OCI-LY3 (cell line): ENCODE data around the gene TXNDC5.
A peak's percentile ranks its signal among the peaks of the same experiment; 100 is the strongest.

Experiments
- H2AFZ ChIP-seq: fragments of 200-600, 300-600 bp; shearing (Covaris generic); 2 replicates; pipeline ENCODE4 v1.6.0; 2014; ENCODE audit warnings: antibody characterized with exemption, low read depth, low read length
- H3K27ac ChIP-seq: fragments of 200-600, 300-600 bp; sonication (generic); 2 replicates; pipeline ENCODE4 v1.5.1; 2014; ENCODE audit warnings: mild to moderate bottlenecking, low read length, moderate library complexity, mixed read lengths
- H3K27me3 ChIP-seq: fragments of 200-600, 300-600 bp; sonication (generic); 2 replicates; pipeline ENCODE4 v1.6.1; 2014; ENCODE audit warnings: low read depth, low read length, mixed read lengths
- H3K36me3 ChIP-seq: fragments of 200-600, 300-600 bp; sonication (generic); replicated peaks from 2 replicates; pipeline ENCODE3; 2014; ENCODE audit warnings: low read depth, low read length, mixed read lengths
- H3K4me1 ChIP-seq: fragments of 300-600, 200-600 bp; sonication (generic); 2 replicates; pipeline ENCODE4 v1.6.1; 2014; ENCODE audit warnings: low read length, mixed read lengths
- H3K4me2 ChIP-seq: fragments of 200-600, 300-600 bp; sonication (generic); 2 replicates; pipeline ENCODE4 v1.6.1; 2014; ENCODE audit warnings: low read length, mixed read lengths
- H3K4me3 ChIP-seq: fragments of 300-600, 200-600 bp; sonication (generic); 2 replicates; pipeline ENCODE4 v1.5.1; 2014; ENCODE audit warnings: antibody characterized with exemption, mild to moderate bottlenecking, low read length, moderate library complexity
- H3K79me2 ChIP-seq: fragments of 300-600, 200-600 bp; shearing (Covaris generic); 2 replicates; pipeline ENCODE4 v1.6.1; 2014; ENCODE audit warnings: mild to moderate bottlenecking, low read length, mixed read lengths
- H3K9ac ChIP-seq: fragments of 300-600, 200-600 bp; shearing (Covaris generic); 2 replicates; pipeline ENCODE4 v1.6.0; 2014; ENCODE audit warnings: mild to moderate bottlenecking, low read length, moderate library complexity
- H3K9me3 ChIP-seq: fragments of 200-600, 300-600 bp; shearing (Covaris generic); 2 replicates; pipeline ENCODE4 v1.6.1; 2014; ENCODE audit warnings: low read length, mixed read lengths; ENCODE audit not compliant: insufficient read depth
- H4K20me1 ChIP-seq: fragments of 200-600, 300-600 bp; sonication (generic); 2 replicates; pipeline ENCODE4 v1.6.1; 2016; ENCODE audit warnings: low read length, mixed read lengths; ENCODE audit not compliant: insufficient read depth
- EZH2phosphoT487 ChIP-seq: fragments of 200-600 bp; shearing (Covaris generic); IDR thresholded peaks from 2 replicates; pipeline ENCODE4 v1.6.1; 2018; ENCODE audit warnings: antibody characterized with exemption, mixed run types, low read depth
- TF ChIP-seq, protein P1 (sequence below): fragments of 200-600, 300-600 bp; sonication (generic); IDR thresholded peaks from 2 replicates; pipeline ENCODE4 v1.5.1; 2014; ENCODE audit warnings: antibody characterized with exemption, low read length, low read depth

The TXNDC5 gene

DNA sequence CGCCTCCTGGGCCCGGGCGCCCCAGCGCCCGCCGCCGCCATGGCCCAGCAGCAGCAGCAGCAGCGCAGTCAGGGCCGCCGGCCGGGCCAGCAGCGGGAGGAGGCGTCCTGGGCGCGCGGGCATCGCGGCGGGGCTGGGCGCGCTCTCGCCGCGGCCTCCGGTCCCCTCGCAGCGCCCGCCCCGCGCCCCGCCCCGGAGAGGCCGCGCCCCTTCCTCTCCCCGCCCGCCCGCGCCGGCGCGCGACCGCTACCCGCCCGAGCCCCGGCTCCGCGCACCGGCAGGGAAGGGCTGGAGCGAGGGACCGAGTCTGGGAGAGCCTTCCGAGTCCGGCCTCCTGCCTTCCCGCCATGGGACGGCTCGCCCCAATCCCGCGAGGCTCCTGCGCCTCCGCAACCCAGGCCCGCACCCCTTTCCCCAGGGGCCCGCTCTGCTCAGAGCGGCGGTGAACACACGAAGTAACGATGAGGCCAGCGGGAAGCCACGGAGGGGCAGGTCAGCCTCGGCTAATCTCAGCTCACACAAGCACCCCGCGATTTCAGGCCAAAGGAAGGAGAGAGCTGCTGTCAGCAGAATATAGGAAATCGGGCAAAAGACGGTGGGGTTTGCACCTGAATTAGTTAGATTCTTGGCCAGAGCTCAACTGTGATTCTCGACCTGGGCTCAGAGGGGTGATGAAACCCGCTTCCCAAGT, at the start of gene TXNDC5:
Gene TXNDC5, minus strand, starts transcription at position 135 of the 691 bp plus-strand sequence. Its CDS starts 12 bp downstream, at position 123.
- H3K27ac ChIP-seq: peak within 1 kb of the TSS; percentile 55
- H3K27me3 ChIP-seq: 0 out of 2 replicates have a peak, but pooled peaks cover 3% of the 10 kb centered on the region
- peaks cover 34% of the 10 kb centered on the region for H4K20me1 ChIP-seq
- no peak for TF ChIP-seq EZH2phosphoT487
- TF ChIP-seq, protein P1, sequence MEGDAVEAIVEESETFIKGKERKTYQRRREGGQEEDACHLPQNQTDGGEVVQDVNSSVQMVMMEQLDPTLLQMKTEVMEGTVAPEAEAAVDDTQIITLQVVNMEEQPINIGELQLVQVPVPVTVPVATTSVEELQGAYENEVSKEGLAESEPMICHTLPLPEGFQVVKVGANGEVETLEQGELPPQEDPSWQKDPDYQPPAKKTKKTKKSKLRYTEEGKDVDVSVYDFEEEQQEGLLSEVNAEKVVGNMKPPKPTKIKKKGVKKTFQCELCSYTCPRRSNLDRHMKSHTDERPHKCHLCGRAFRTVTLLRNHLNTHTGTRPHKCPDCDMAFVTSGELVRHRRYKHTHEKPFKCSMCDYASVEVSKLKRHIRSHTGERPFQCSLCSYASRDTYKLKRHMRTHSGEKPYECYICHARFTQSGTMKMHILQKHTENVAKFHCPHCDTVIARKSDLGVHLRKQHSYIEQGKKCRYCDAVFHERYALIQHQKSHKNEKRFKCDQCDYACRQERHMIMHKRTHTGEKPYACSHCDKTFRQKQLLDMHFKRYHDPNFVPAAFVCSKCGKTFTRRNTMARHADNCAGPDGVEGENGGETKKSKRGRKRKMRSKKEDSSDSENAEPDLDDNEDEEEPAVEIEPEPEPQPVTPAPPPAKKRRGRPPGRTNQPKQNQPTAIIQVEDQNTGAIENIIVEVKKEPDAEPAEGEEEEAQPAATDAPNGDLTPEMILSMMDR: 0 out of 2 replicates have a peak, but pooled peaks have one; percentile 7
- peak within 1 kb of the TSS; percentile 99 for H3K4me2 ChIP-seq
- H3K4me3 ChIP-seq: peak within 1 kb of the TSS; percentile 99
- H2AFZ ChIP-seq: peak within 1 kb of the TSS; percentile 77; the same call in 1 of the 2 replicates
- peaks cover 47% of the 10 kb centered on the region for H3K79me2 ChIP-seq
- peaks cover 22% of the 10 kb centered on the region for H3K4me1 ChIP-seq
- no peaks in the 10 kb centered on the region for H3K9me3 ChIP-seq
- H3K36me3 ChIP-seq: peaks cover 9% of the 10 kb centered on the region
- H3K9ac ChIP-seq: peak within 1 kb of the TSS; percentile 94

DNA sequence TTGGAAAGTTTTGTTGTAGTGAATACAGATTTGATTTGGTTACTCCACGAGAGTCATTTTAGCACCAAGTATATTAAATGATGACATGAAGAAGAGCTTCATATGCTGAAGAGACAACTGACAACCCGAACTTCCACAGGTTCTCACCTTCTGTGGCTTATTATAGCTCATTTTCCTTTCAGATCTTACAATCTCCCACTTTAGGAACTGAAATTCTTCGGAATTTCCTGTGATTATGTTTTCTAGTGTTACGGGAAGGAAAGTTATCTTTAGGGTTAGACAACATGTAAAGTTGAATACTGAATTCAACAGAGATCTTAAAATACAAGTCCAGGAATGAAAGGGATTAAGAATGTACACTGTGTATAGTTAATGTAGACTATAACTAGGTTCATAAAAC, 49.6 kb upstream of the TXNDC5 start:
- Histone ChIP-seq H2AFZ (no peak overlapping the region; the same call in 1 of the 2 replicates), H3K9me3 (0 out of 2 replicates have a peak, but pooled peaks cover 4% of the 10 kb centered on the region), H3K79me2 (no peaks in the 10 kb centered on the region), H3K4me3 (no peak overlapping the region), H3K4me2 (peak overlapping the region; percentile 20; the same call in 1 of the 2 replicates), H3K9ac (no peak overlapping the region), H4K20me1 (no peaks in the 10 kb centered on the region), H3K27me3 (no peaks in the 10 kb centered on the region), H3K27ac (no peak overlapping the region), H3K4me1 (peaks cover 31% of the 10 kb centered on the region), H3K36me3 (peaks cover 6% of the 10 kb centered on the region)
- TF ChIP-seq, protein P1: no peak
- TF ChIP-seq EZH2phosphoT487: no peak

DNA sequence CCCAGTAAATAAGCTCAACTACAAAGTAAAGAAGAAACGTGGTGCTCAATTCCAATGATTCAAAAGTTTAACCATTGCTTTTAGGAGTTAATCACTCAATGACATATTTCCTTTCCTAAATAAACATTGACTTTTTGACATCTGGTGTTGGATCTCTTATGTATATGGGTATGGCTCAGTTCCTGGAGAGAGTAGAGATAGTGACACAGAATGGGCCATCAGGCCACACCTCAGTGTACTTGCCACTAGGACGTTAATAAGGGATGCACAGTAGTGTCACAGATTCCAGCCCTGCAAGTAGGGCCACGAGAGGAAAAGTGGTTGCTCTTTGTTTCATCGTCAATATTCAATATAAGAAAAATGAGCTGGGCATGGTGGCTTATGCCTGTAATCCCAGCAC, 48.9 kb upstream of the TXNDC5 start:
- H4K20me1 ChIP-seq: no peaks in the 10 kb centered on the region
- TF ChIP-seq, protein P1: no peak
- no peak for TF ChIP-seq EZH2phosphoT487
- H3K79me2 ChIP-seq: no peaks in the 10 kb centered on the region
- H3K27ac ChIP-seq: no peak overlapping the region
- no peaks in the 10 kb centered on the region for H3K27me3 ChIP-seq
- no peak overlapping the region for H2AFZ ChIP-seq
- peaks cover 4% of the 10 kb centered on the region for H3K36me3 ChIP-seq
- no peak overlapping the region for H3K4me2 ChIP-seq
- 0 out of 2 replicates have a peak, but pooled peaks cover 4% of the 10 kb centered on the region for H3K9me3 ChIP-seq
- peaks cover 31% of the 10 kb centered on the region for H3K4me1 ChIP-seq
- H3K4me3 ChIP-seq: no peak overlapping the region
- no peak overlapping the region for H3K9ac ChIP-seq

DNA sequence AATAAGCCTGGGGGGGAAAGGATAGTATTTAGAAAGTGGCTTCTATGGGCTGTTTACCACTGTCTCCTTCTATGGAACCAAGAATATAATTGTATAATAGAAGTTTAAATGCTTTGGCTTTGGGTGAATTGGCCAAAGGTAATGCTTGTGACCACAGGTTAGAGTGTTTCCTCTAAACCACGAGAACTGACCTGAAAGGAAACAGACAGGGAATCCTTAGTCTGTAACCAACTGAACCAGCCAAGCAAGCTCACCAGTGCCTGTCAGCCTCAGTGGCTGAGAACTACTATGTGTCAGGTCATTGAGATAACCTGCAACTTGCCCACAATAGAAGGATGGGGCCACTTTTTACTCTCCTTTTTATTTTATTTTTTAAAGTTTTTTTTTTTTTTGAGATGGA, 47.9 kb upstream of the TXNDC5 start:
- no peaks in the 10 kb centered on the region for H3K79me2 ChIP-seq
- no peak overlapping the region for H3K9ac ChIP-seq
- no peaks in the 10 kb centered on the region for H3K27me3 ChIP-seq
- no peak overlapping the region for H3K27ac ChIP-seq
- 0 out of 2 replicates have a peak, but pooled peaks cover 4% of the 10 kb centered on the region for H3K9me3 ChIP-seq
- no peak overlapping the region for H2AFZ ChIP-seq
- peaks cover 22% of the 10 kb centered on the region for H3K4me1 ChIP-seq
- no peaks in the 10 kb centered on the region for H3K36me3 ChIP-seq
- no peak overlapping the region for H3K4me2 ChIP-seq
- TF ChIP-seq EZH2phosphoT487: no peak
- TF ChIP-seq, protein P1: no peak
- H3K4me3 ChIP-seq: no peak overlapping the region
- no peaks in the 10 kb centered on the region for H4K20me1 ChIP-seq
